PFSK-1 (cell line): ENCODE data around the gene PIEZO2. TPM values are rescaled to one million over a fixed set of nuclear protein-coding genes. Genes with fewer than 3 reads are reported as not detected.

ENCODE experiments used
- FOXP2 ChIP-seq: optimal IDR thresholded peaks from 2 replicates; pipeline ENCODE3; 2011; ENCODE audit warnings: borderline replicate concordance, control low read depth, inconsistent platforms; ENCODE audit not compliant: insufficient read depth; ENCODE audit errors: extremely low read length, extremely low read depth
- POLR2AphosphoS5 ChIP-seq: IDR thresholded peaks from 2 replicates; pipeline ENCODE4 v1.6.1; 2012; ENCODE audit warnings: low read depth, mild to moderate bottlenecking, control low read depth, low read length, moderate library complexity
- SIN3A ChIP-seq: IDR thresholded peaks from 2 replicates; pipeline ENCODE4 v1.6.1; 2012; ENCODE audit warnings: mild to moderate bottlenecking, low read length, moderate library complexity, borderline replicate concordance; ENCODE audit not compliant: insufficient read depth
- TAF1 ChIP-seq: IDR thresholded peaks from 2 replicates; pipeline ENCODE4 v1.6.1; 2012; ENCODE audit warnings: low read length, control low read depth, borderline replicate concordance; ENCODE audit not compliant: insufficient read depth
- polyA plus RNA-seq: library from polyadenylated mRNA; unstranded; fragments of >200 nt; gene quantifications from one replicate; pipeline ENCODE4 v1.2.1, GENCODE V29; 2012; ENCODE audit warnings: low read depth, missing spikeins; ENCODE audit not compliant: insufficient read length
- TF ChIP-seq, protein P1 (sequence below), 2 experiments: IDR thresholded peaks; 2 replicates each; pipeline versions ENCODE4 v1.6.1 to v1.8.0; 2011 to 2012; ENCODE audit warnings: low read depth in 2 of 2, low read length in 2 of 2, control low read depth in 1 of 2, inconsistent platforms in 1 of 2, mild to moderate bottlenecking in 1 of 2, moderate library complexity in 1 of 2; ENCODE audit not compliant: insufficient read depth in 1 of 2

The PIEZO2 gene
- 0.16 TPM for polyA plus RNA-seq

- TF ChIP-seq FOXP2 (no peak), TAF1 (no peak), SIN3A (no peak), POLR2AphosphoS5 (no peak)
- TF ChIP-seq, protein P1, sequence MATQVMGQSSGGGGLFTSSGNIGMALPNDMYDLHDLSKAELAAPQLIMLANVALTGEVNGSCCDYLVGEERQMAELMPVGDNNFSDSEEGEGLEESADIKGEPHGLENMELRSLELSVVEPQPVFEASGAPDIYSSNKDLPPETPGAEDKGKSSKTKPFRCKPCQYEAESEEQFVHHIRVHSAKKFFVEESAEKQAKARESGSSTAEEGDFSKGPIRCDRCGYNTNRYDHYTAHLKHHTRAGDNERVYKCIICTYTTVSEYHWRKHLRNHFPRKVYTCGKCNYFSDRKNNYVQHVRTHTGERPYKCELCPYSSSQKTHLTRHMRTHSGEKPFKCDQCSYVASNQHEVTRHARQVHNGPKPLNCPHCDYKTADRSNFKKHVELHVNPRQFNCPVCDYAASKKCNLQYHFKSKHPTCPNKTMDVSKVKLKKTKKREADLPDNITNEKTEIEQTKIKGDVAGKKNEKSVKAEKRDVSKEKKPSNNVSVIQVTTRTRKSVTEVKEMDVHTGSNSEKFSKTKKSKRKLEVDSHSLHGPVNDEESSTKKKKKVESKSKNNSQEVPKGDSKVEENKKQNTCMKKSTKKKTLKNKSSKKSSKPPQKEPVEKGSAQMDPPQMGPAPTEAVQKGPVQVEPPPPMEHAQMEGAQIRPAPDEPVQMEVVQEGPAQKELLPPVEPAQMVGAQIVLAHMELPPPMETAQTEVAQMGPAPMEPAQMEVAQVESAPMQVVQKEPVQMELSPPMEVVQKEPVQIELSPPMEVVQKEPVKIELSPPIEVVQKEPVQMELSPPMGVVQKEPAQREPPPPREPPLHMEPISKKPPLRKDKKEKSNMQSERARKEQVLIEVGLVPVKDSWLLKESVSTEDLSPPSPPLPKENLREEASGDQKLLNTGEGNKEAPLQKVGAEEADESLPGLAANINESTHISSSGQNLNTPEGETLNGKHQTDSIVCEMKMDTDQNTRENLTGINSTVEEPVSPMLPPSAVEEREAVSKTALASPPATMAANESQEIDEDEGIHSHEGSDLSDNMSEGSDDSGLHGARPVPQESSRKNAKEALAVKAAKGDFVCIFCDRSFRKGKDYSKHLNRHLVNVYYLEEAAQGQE (IDR thresholded peaks at IDR 0.05; ENCODE audit: insufficient read depth in 1 of 2, low read depth in 2 of 2, low read length in 2 of 2) = no peak
Measured at GRCh38 chr18:11149441-11150270, at the start of gene PIEZO2. Gene PIEZO2 (minus strand): TSS chr18:11149569. CDS start chr18:11148588, 981 bp downstream.

- TF ChIP-seq, protein P1 (IDR thresholded peaks at IDR 0.05; ENCODE audit: insufficient read depth in 1 of 2, low read depth in 2 of 2, low read length in 2 of 2) = no peak
- no peak for TF ChIP-seq SIN3A
- TF ChIP-seq POLR2AphosphoS5 = no peak
- no peak for TF ChIP-seq TAF1
- no peak for TF ChIP-seq FOXP2
Measured at GRCh38 chr18:11183637-11184036, 34.3 kb upstream of the PIEZO2 start.

DNA sequence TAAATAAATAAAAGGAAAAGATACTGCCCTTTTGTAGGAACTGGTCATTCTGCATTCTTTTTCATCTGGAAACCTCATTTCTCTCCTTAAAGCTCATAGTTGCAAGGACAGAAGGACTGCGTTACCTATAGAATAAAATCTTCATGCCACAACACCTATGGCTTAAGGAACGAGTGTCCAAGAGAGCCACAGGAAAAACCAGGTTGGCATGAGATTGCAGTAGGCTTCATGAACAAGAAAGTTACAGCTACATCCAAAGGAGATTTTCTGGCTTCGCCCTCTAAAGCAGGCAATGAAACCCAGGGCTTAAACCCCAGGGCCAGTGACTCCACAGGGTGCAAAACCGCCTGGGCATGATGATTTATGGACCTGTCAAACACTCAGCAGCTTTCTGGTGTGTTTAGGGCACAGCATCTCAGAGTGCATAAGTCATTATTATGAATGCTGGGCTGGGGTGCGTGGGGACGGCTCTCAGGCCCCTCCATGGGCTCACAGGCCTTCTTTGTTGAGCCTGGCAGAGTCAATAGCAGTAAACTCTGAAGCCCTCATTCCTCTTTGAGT is 30.7 kb upstream of the PIEZO2 start:
- TF ChIP-seq, protein P1 (IDR thresholded peaks at IDR 0.05; ENCODE audit: insufficient read depth in 1 of 2, low read depth in 2 of 2, low read length in 2 of 2) = no peak
- TF ChIP-seq TAF1 (no peak), SIN3A (no peak), POLR2AphosphoS5 (no peak), FOXP2 (no peak)

GRCh38 chr18:11178951-11179549 is 29.7 kb upstream of the PIEZO2 start:
- TF ChIP-seq POLR2AphosphoS5 = no peak
- TF ChIP-seq SIN3A = no peak
- TF ChIP-seq TAF1 = no peak

DNA sequence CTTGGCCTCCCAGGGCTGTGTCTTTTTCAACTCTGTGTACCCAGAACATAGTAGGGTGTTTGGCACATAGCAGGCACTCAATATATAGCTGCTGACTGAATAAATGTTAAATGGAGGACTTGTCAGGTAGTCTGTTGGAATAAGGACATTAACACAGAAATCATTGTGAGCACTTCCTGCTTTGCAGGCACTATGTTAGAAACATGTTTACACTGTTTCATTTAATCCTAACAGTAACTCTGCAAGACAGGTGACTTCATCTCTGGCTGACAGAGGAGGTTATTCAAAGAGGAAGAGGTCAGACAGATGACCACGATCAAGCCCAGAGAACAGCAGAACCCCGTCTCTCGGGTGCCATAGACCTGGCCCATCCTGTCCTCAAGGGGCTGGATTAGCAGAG is 28.0 kb upstream of the PIEZO2 start:
- TF ChIP-seq POLR2AphosphoS5 = no peak
- TF ChIP-seq TAF1 = no peak
- TF ChIP-seq SIN3A = no peak
- TF ChIP-seq, protein P1 (IDR thresholded peaks at IDR 0.05; ENCODE audit: insufficient read depth in 1 of 2, low read depth in 2 of 2, low read length in 2 of 2) = no peak
- no peak for TF ChIP-seq FOXP2
